AG04450 (cell line): ENCODE results near the gene SCO2. TPM values are rescaled to one million over a fixed set of nuclear protein-coding genes. Genes with fewer than 3 reads are reported as not detected.

ENCODE experiments used
- CTCF ChIA-PET: fragments of 300-600, 350-600 bp; formaldehyde crosslinking; extraction: SDS; loops from one replicate; lab custom pipeline; 2022; ENCODE audit warnings: antibody characterized with exemption, inconsistent platforms; lab: Charles Lee
- POLR2A ChIA-PET: fragments of 350-600 bp; formaldehyde crosslinking; extraction: SDS; loops from one replicate; lab custom pipeline; 2021; ENCODE audit warnings: antibody characterized with exemption, inconsistent platforms; lab: Yijun Ruan, JAX
- DNase-seq: peaks from one replicate; pipeline ENCODE4 v3.0.0-alpha.2; 2011; ENCODE audit warnings: low read depth, low spot score
- H3K27ac ChIP-seq: one replicate; pipeline ENCODE4 v1.5.1; 2012; ENCODE audit warnings: low read depth, low read length, control low read depth
- H3K27me3 ChIP-seq: one replicate; pipeline ENCODE4 v1.6.0; 2012; ENCODE audit warnings: low read length; ENCODE audit not compliant: control insufficient read depth, insufficient read depth
- H3K4me3 ChIP-seq: 2 replicates; pipeline ENCODE4 v1.5.1; 2011; ENCODE audit warnings: mild to moderate bottlenecking, low read depth, low read length, control low read depth
- H3K9me3 ChIP-seq: 2 replicates; pipeline ENCODE4 v1.5.1; 2012; ENCODE audit warnings: low read length; ENCODE audit not compliant: control insufficient read depth, insufficient read depth
- CTCF ChIP-seq: IDR thresholded peaks from 2 replicates; pipeline ENCODE4 v1.5.1; 2011; ENCODE audit warnings: low read depth, low read length, control low read depth, inconsistent platforms
- polyA plus RNA-seq: library from polyadenylated mRNA; depleted of rRNA; stranded (reverse); fragments of >200 nt; gene quantifications from 2 replicates; pipeline ENCODE4 v1.2.3, GENCODE V29; 2011

The SCO2 gene
- polyA plus RNA-seq, 1 experiment, result 0.15 TPM

GRCh38 chr22:50571264-50572175, 46.1 kb upstream of the SCO2 start:
- TF ChIP-seq CTCF, result no peak
- peaks cover 14% of the 10 kb centered on the region for H3K27me3 ChIP-seq
- POLR2A ChIA-PET, result no interaction called here
- H3K4me3 ChIP-seq, result no peak overlapping the region
- no peak overlapping the region for H3K27ac ChIP-seq
- H3K9me3 ChIP-seq, result no peaks in the 10 kb centered on the region
- DNase-seq, result no peak
- CTCF ChIA-PET, result interaction anchor here (1.6 kb wide), 1 partner anchor 9 kb away, joined by 12 read pairs; the partner anchor contains the start of gene SYCE3

- ChIA-PET POLR2A (no interaction called here), CTCF (no interaction called here)
Measured at GRCh38 chr22:50570861-50571260, 45.5 kb upstream of the SCO2 start.

GRCh38 chr22:50569896-50570535, 44.6 kb upstream of the SCO2 start:
- CTCF ChIA-PET, result interaction anchor here (0.6 kb wide), 1 partner anchor 157 kb away, joined by 5 read pairs; no protein-coding TSS in a partner anchor
- no peaks in the 10 kb centered on the region for H3K9me3 ChIP-seq
- TF ChIP-seq CTCF, result no peak
- peaks cover 11% of the 10 kb centered on the region for H3K27me3 ChIP-seq
- DNase-seq, result no peak
- no peak overlapping the region for H3K4me3 ChIP-seq
- no peak overlapping the region for H3K27ac ChIP-seq
- POLR2A ChIA-PET, result no interaction called here

More at GRCh38 chr22:50570861-50571260, 45.5 kb upstream of the SCO2 start:
- DNase-seq, result no peak
- Histone ChIP-seq H3K4me3 (no peak overlapping the region), H3K27ac (no peak overlapping the region), H3K27me3 (peaks cover 11% of the 10 kb centered on the region), H3K9me3 (no peaks in the 10 kb centered on the region)
- no peak for TF ChIP-seq CTCF

- Histone ChIP-seq H3K9me3 (no peaks in the 10 kb centered on the region), H3K27ac (no peak overlapping the region), H3K4me3 (no peak overlapping the region), H3K27me3 (peaks cover 15% of the 10 kb centered on the region)
- ChIA-PET POLR2A (no interaction called here), CTCF (no interaction called here)
- TF ChIP-seq CTCF, result no peak
- DNase-seq, result no peak
Measured at GRCh38 chr22:50569041-50569459, 43.7 kb upstream of the SCO2 start.

GRCh38 chr22:50568626-50569025, 43.2 kb upstream of the SCO2 start:
- H3K4me3 ChIP-seq, result no peak overlapping the region
- ChIA-PET POLR2A (no interaction called here), CTCF (no interaction called here)
- no peaks in the 10 kb centered on the region for H3K9me3 ChIP-seq
- peaks cover 14% of the 10 kb centered on the region for H3K27me3 ChIP-seq
- H3K27ac ChIP-seq, result no peak overlapping the region
- DNase-seq, result no peak
- TF ChIP-seq CTCF, result no peak
